Neural cell (in vitro differentiated cells): Measurements from ENCODE around the gene TMEM40. TPM values are rescaled to one million over a fixed set of nuclear protein-coding genes. Genes with fewer than 3 reads are reported as not detected.

Source experiments
- H2AFZ ChIP-seq: fragments of 200-600, 300-800 bp; sonication (generic), shearing (Covaris generic); 2 replicates; pipeline ENCODE4 v1.6.0; 2014; ENCODE audit warnings: low read depth, mild to moderate bottlenecking, antibody characterized with exemption, low read length, moderate library complexity
- H3F3A ChIP-seq: fragments of 200-600 bp; shearing (Covaris generic); 2 replicates; pipeline ENCODE4 v1.6.1; 2016; ENCODE audit warnings: mild to moderate bottlenecking, moderate library complexity, mixed read lengths, antibody characterized with exemption, low read length; ENCODE audit not compliant: insufficient read depth, poor library complexity, severe bottlenecking
- H3K27ac ChIP-seq: fragments of 200-600, 300-800 bp; sonication (generic), shearing (Covaris generic); 2 replicates; pipeline ENCODE4 v1.5.1; 2014; ENCODE audit warnings: mild to moderate bottlenecking, low read length, moderate library complexity
- H3K27me3 ChIP-seq: fragments of 300-800, 200-600 bp; sonication (generic), shearing (Covaris generic); 2 replicates; pipeline ENCODE4 v1.6.0; 2014; ENCODE audit warnings: mild to moderate bottlenecking, low read depth, low read length, moderate library complexity; ENCODE audit not compliant: insufficient read depth
- H3K36me3 ChIP-seq: fragments of 300-800, 200-600 bp; sonication (generic), shearing (Covaris generic); 2 replicates; pipeline ENCODE4 v1.5.1; 2014; ENCODE audit warnings: mild to moderate bottlenecking, antibody characterized with exemption, low read length, moderate library complexity; ENCODE audit not compliant: insufficient read depth
- H3K4me2 ChIP-seq: fragments of 300-800, 200-600 bp; sonication (generic), shearing (Covaris generic); 2 replicates; pipeline ENCODE4 v1.6.0; 2014; ENCODE audit warnings: mild to moderate bottlenecking, low read length
- H3K4me3 ChIP-seq: fragments of 300-800, 200-600 bp; sonication (generic), shearing (Covaris generic); 2 replicates; pipeline ENCODE4 v1.5.1; 2014; ENCODE audit warnings: mild to moderate bottlenecking, low read length, moderate library complexity
- H3K79me2 ChIP-seq: fragments of 200-600 bp; shearing (Covaris generic); replicated peaks from 2 replicates; pipeline ENCODE4 v1.6.0; 2014; ENCODE audit warnings: mild to moderate bottlenecking, low read length, moderate library complexity; ENCODE audit not compliant: insufficient read depth
- H3K9ac ChIP-seq: fragments of 300-800, 200-600 bp; sonication (generic), shearing (Covaris generic); 2 replicates; pipeline ENCODE4 v1.6.1; 2016; ENCODE audit warnings: mild to moderate bottlenecking, low read length, mixed read lengths
- H3K9me2 ChIP-seq: fragments of 200-600 bp; shearing (Covaris generic); 2 replicates; pipeline ENCODE4 v1.6.1; 2016; ENCODE audit warnings: mild to moderate bottlenecking, low read length, mixed read lengths; ENCODE audit not compliant: insufficient read depth
- H3K9me3 ChIP-seq: fragments of 200-600, 300-800 bp; sonication (generic), shearing (Covaris generic); 2 replicates; pipeline ENCODE4 v1.6.1; 2016; ENCODE audit warnings: mild to moderate bottlenecking, mixed run types, low read length, moderate library complexity, mixed read lengths
- H4K20me1 ChIP-seq: fragments of 200-600 bp; shearing (Covaris generic); 2 replicates; pipeline ENCODE4 v1.6.1; 2016; ENCODE audit warnings: mild to moderate bottlenecking, mixed run types; ENCODE audit not compliant: insufficient read depth
- EP300 ChIP-seq: fragments of 450-650 bp; conservative IDR thresholded peaks from 2 replicates; pipeline ENCODE4 v1.6.1; 2014; ENCODE audit warnings: antibody characterized with exemption, mild to moderate bottlenecking, moderate library complexity; ENCODE audit not compliant: poor library complexity, severe bottlenecking
- EZH2 ChIP-seq: fragments of 200-600, 300-800 bp; shearing (Covaris generic), sonication (generic); IDR thresholded peaks from 2 replicates; pipeline ENCODE4 v1.6.1; 2014; ENCODE audit warnings: antibody characterized with exemption, low read length, borderline replicate concordance, mild to moderate bottlenecking; ENCODE audit not compliant: insufficient read depth, poor library complexity, severe bottlenecking
- MXI1 ChIP-seq: fragments of 450-650 bp; conservative IDR thresholded peaks from 2 replicates; pipeline ENCODE4 v1.6.1; 2014; ENCODE audit warnings: antibody characterized with exemption, mild to moderate bottlenecking; ENCODE audit not compliant: poor library complexity, severe bottlenecking
- POLR2AphosphoS5 ChIP-seq: IDR thresholded peaks from 2 replicates; pipeline ENCODE4 v1.6.1; 2012
- RAD21 ChIP-seq: fragments of 450-650 bp; conservative IDR thresholded peaks from 2 replicates; pipeline ENCODE4 v1.6.1; 2014; ENCODE audit warnings: antibody characterized with exemption, mild to moderate bottlenecking, moderate library complexity
- SMC3 ChIP-seq: fragments of 450-650 bp; conservative IDR thresholded peaks from 2 replicates; pipeline ENCODE4 v1.6.1; 2014; ENCODE audit warnings: antibody characterized with exemption, mild to moderate bottlenecking, moderate library complexity; ENCODE audit not compliant: poor library complexity
- TAF1 ChIP-seq: IDR thresholded peaks from 2 replicates; pipeline ENCODE4 v1.6.1; 2012; ENCODE audit warnings: low read depth
- polyA plus RNA-seq: library from polyadenylated mRNA; depleted of rRNA; stranded (reverse); fragments of >200 nt; gene quantifications from 2 replicates; pipeline ENCODE4 v1.2.3, GENCODE V29; 2014
- TF ChIP-seq, protein P1 (sequence below): IDR thresholded peaks from 2 replicates; pipeline ENCODE4 v1.6.1; 2012; ENCODE audit warnings: borderline replicate concordance
- TF ChIP-seq, protein P2 (sequence below): fragments of 450-650 bp; IDR thresholded peaks from 2 replicates; pipeline ENCODE4 v1.5.1; 2014; ENCODE audit warnings: antibody characterized with exemption, mild to moderate bottlenecking, moderate library complexity; ENCODE audit not compliant: poor library complexity, severe bottlenecking

The TMEM40 gene
- polyA plus RNA-seq, 1 donor from 2014 or later, result not detected

DNA sequence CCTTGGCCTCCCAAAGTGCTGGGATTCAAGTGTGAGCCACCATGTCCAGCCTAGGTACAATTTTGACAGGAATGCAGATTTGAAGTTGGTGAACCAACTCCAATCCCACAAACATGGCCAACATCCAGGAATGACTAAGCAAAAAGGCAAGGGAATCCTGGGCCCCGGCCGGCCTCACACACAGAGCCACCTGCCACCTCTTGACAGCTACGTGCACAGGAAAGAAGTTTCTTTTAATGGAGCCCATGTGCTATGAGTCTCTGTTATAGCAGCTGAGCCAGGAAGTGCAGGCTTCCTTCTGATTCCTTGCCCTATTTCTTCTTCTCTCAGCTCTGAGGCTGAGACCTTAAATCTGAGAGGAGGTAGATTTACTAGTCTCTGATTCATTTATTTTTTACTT is 8.8 kb downstream of the TMEM40 start:
- no peak overlapping the region for H3K27ac ChIP-seq
- no peak overlapping the region for H2AFZ ChIP-seq
- H3K9me3 ChIP-seq, result no peaks in the 10 kb centered on the region
- H3K79me2 ChIP-seq, result no peaks in the 10 kb centered on the region
- no peaks in the 10 kb centered on the region for H3K27me3 ChIP-seq
- no peak overlapping the region for H3K4me3 ChIP-seq
- H3F3A ChIP-seq, result no peaks in the 10 kb centered on the region
- H3K9ac ChIP-seq, result no peak overlapping the region
- H3K36me3 ChIP-seq, result no peaks in the 10 kb centered on the region
- TF ChIP-seq POLR2AphosphoS5 (no peak), TAF1 (no peak), MXI1 (no peak), RAD21 (no peak), EZH2 (no peak), EP300 (no peak), SMC3 (no peak)
- TF ChIP-seq, protein P1, sequence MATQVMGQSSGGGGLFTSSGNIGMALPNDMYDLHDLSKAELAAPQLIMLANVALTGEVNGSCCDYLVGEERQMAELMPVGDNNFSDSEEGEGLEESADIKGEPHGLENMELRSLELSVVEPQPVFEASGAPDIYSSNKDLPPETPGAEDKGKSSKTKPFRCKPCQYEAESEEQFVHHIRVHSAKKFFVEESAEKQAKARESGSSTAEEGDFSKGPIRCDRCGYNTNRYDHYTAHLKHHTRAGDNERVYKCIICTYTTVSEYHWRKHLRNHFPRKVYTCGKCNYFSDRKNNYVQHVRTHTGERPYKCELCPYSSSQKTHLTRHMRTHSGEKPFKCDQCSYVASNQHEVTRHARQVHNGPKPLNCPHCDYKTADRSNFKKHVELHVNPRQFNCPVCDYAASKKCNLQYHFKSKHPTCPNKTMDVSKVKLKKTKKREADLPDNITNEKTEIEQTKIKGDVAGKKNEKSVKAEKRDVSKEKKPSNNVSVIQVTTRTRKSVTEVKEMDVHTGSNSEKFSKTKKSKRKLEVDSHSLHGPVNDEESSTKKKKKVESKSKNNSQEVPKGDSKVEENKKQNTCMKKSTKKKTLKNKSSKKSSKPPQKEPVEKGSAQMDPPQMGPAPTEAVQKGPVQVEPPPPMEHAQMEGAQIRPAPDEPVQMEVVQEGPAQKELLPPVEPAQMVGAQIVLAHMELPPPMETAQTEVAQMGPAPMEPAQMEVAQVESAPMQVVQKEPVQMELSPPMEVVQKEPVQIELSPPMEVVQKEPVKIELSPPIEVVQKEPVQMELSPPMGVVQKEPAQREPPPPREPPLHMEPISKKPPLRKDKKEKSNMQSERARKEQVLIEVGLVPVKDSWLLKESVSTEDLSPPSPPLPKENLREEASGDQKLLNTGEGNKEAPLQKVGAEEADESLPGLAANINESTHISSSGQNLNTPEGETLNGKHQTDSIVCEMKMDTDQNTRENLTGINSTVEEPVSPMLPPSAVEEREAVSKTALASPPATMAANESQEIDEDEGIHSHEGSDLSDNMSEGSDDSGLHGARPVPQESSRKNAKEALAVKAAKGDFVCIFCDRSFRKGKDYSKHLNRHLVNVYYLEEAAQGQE, result no peak
- TF ChIP-seq, protein P2, sequence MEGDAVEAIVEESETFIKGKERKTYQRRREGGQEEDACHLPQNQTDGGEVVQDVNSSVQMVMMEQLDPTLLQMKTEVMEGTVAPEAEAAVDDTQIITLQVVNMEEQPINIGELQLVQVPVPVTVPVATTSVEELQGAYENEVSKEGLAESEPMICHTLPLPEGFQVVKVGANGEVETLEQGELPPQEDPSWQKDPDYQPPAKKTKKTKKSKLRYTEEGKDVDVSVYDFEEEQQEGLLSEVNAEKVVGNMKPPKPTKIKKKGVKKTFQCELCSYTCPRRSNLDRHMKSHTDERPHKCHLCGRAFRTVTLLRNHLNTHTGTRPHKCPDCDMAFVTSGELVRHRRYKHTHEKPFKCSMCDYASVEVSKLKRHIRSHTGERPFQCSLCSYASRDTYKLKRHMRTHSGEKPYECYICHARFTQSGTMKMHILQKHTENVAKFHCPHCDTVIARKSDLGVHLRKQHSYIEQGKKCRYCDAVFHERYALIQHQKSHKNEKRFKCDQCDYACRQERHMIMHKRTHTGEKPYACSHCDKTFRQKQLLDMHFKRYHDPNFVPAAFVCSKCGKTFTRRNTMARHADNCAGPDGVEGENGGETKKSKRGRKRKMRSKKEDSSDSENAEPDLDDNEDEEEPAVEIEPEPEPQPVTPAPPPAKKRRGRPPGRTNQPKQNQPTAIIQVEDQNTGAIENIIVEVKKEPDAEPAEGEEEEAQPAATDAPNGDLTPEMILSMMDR, result no peak
- no peaks in the 10 kb centered on the region for H4K20me1 ChIP-seq
- H3K4me2 ChIP-seq, result no peak overlapping the region
- no peaks in the 10 kb centered on the region for H3K9me2 ChIP-seq

DNA sequence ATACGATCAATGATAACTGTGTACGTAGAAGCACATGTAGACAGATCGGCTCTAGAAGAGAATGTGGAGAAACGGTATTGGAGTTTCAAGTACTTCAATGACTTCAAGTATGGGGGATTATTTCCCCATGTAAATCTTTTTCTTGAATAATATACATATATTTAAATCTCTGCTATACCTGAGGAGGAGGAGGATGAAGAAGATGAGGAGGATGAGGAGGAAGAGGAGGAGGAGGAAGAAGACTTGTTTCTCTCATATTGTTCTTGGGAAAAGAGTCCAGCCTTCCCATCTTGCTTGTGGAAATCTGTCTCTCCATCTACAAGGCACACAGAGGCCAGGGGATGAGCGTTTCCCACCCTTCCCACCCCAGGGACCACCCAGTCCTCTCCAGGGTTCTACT is 10.6 kb downstream of the TMEM40 start:
- H3K27ac ChIP-seq, result no peak overlapping the region
- H3K27me3 ChIP-seq, result no peaks in the 10 kb centered on the region
- no peaks in the 10 kb centered on the region for H3F3A ChIP-seq
- H3K9ac ChIP-seq, result no peak overlapping the region
- no peak overlapping the region for H2AFZ ChIP-seq
- H3K4me3 ChIP-seq, result no peak overlapping the region
- no peaks in the 10 kb centered on the region for H3K36me3 ChIP-seq
- H4K20me1 ChIP-seq, result no peaks in the 10 kb centered on the region
- no peak overlapping the region for H3K4me2 ChIP-seq
- no peaks in the 10 kb centered on the region for H3K9me3 ChIP-seq
- no peaks in the 10 kb centered on the region for H3K79me2 ChIP-seq
- no peaks in the 10 kb centered on the region for H3K9me2 ChIP-seq
- TF ChIP-seq, protein P2, result no peak
- TF ChIP-seq SMC3 (no peak), MXI1 (no peak), TAF1 (no peak), POLR2AphosphoS5 (no peak), EZH2 (no peak), RAD21 (no peak), EP300 (no peak)
- TF ChIP-seq, protein P1, result no peak
